GM12865 (cell line): ENCODE measurements around the gene SWAP70.
"Not testable (repeated sequence)": the region's sequence is repeated elsewhere in the genome, so short reads cannot be mapped to it uniquely, and the experiment has no call there.

Experiments
- DNase-seq: peaks from one replicate; pipeline ENCODE4 v3.0.0; 2010; ENCODE audit warnings: low read depth
- H3K4me3 ChIP-seq: 2 replicates; pipeline ENCODE4 v1.5.1; 2011; ENCODE audit warnings: mild to moderate bottlenecking, low read depth, low read length, control low read depth
- TF ChIP-seq, protein P1 (sequence below): IDR thresholded peaks from 2 replicates; pipeline ENCODE4 v1.5.1; 2011; ENCODE audit warnings: low read length, control low read depth, low read depth, inconsistent platforms; ENCODE audit not compliant: insufficient read depth; ENCODE audit errors: missing control alignments

Gene SWAP70

DNA sequence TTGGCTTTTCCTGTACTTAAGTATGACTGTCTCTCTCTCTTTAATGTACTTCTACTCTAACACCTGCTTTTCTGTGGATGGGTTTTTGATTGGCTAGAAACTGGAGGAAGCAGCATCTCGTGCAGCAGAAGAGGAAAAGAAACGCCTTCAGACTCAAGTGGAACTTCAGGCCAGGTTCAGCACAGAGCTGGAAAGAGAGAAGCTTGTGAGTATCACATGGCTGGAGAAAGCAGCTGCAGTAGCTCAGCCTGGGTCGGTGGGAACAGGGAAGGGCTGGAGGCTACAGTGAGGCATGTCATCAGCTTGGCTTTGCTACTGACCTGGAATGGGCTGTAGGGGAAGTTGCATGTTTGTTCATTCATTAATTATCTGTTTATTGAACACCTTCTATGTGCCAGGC is 74.2 kb downstream of the SWAP70 start:
- no peak overlapping the region for H3K4me3 ChIP-seq
- TF ChIP-seq, protein P1, sequence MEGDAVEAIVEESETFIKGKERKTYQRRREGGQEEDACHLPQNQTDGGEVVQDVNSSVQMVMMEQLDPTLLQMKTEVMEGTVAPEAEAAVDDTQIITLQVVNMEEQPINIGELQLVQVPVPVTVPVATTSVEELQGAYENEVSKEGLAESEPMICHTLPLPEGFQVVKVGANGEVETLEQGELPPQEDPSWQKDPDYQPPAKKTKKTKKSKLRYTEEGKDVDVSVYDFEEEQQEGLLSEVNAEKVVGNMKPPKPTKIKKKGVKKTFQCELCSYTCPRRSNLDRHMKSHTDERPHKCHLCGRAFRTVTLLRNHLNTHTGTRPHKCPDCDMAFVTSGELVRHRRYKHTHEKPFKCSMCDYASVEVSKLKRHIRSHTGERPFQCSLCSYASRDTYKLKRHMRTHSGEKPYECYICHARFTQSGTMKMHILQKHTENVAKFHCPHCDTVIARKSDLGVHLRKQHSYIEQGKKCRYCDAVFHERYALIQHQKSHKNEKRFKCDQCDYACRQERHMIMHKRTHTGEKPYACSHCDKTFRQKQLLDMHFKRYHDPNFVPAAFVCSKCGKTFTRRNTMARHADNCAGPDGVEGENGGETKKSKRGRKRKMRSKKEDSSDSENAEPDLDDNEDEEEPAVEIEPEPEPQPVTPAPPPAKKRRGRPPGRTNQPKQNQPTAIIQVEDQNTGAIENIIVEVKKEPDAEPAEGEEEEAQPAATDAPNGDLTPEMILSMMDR: no peak
- no peak for DNase-seq

DNA sequence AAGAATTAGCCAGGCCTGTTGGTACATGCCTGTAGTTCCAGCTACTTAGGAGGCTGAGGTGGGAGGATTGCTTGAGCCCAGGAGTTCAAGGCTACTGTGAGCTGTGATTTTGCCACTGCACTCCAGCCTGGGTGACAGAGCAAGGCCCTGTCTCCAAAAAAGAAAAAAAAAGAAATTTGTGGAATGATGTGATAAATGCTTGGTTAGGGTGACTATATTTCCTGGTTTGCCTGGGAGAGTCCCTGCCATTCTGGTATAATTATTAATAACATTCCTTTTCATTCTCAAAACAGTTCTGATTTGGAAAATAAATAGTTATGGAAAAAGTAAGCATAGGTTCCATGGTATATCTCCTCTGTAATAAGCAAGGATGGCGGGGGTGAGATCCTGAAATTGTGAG is 74.8 kb downstream of the SWAP70 start:
- TF ChIP-seq, protein P1: no peak
- H3K4me3 ChIP-seq: no peak overlapping the region
- no peak for DNase-seq

DNA sequence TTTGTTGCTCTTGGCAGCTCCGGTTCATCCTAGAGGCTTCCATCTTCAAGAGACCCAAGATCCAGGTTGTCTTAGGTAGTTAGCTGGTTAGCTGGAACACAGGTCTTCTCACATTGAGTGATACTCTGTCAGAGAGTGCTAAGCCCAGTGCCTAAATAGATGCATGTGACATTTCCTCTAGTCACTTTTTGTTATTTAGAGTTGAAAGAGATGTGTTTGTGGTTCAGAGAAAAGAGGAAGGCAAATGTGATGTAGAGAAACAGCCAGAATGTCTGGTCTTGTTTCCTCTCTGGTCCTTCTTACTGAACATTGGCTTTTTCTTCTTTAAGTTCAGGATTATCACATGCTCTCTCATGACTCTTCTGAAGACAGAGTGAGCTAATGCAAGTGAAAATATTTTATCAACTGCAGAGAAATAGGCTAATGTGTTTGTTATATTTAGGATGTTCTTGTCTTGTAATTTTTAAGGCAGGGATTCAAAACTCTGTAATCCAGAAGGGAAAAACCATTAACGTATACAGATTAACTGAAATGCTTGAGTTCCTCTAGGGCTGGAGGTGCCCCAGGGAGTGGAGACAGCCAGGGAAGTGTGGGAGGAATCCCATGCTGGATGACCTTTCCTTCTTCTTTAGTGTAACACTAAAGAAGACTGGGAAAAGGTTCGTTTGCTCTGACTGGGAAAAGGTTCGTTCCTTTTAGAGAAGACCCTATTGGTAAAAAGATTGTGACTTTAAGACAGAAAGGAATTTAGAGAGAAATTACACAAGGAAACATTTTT is 75.4 kb downstream of the SWAP70 start:
- no peak overlapping the region for H3K4me3 ChIP-seq
- TF ChIP-seq, protein P1: no peak
- DNase-seq: peak; percentile 63

DNA sequence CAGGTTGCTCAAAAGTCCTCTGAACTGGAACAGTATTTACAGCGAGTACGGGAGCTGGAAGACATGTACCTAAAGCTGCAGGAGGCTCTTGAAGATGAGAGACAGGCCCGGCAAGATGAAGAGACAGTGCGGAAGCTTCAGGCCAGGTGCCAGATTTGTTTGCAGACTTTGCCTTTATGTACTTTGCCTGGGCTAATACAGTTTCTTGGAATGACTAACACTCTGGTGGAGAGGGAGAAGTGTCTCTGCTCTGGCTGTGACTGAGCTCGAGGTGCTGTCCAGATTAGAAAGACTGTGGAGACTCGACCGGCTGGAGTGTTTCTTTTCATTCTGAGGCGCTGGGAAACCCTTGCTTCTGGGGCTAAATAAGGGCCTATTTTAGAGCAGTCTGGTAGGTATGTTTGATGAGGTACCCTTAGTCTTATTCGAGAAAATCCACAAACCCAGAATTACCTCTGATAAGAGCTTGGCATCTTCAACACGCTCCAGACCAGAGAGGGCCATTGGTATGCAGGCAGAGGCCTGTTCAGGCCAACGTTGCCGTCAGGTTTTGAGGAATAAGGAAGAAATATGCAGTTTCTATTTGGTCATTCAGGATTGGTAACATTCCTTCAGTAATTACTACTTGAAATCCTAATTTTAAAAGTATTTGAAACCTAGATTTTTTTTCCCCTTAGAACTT is 76.5 kb downstream of the SWAP70 start:
- no peak overlapping the region for H3K4me3 ChIP-seq
- peak; percentile 60 for DNase-seq
- TF ChIP-seq, protein P1: no peak

DNA sequence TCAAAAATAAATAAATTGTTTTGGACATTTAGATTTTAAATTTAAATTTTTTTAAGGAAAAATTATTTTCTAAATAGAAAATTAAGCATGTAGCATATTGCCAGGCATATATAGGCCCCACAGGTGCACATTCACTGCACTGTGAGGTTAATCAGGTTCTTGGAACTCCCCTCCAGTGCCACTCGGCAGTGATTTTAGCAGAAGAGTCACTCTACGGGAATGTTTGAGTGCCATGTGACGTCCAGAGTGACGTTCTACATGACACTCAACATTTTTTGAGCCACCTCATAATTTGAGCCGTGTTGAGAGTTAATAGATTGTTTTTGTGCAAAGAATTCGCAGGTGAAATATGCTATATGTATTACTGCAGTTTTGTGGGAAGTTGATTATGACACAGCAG is 77.4 kb downstream of the SWAP70 start:
- TF ChIP-seq, protein P1: no peak
- no peak overlapping the region for H3K4me3 ChIP-seq
- no peak for DNase-seq

DNA sequence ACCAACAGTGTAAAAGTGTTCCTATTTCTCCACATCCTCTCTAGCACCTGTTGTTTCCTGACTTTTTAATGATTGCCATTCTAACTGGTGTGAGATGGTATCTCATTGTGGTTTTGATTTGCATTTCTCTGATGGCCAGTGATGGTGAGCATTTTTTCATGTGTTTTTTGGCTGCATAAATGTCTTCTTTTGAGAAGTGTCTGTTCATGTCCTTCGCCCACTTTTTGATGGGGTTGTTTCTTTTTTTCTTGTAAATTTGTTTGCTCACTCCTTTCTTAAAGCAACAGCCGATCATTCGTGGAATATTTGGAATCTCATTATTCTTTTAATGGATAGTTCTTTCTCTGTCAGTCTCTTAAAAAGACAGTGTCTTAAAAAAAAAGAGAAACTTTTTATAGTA is 79.6 kb downstream of the SWAP70 start:
- not testable (repeated sequence) for H3K4me3 ChIP-seq, DNase-seq

DNA sequence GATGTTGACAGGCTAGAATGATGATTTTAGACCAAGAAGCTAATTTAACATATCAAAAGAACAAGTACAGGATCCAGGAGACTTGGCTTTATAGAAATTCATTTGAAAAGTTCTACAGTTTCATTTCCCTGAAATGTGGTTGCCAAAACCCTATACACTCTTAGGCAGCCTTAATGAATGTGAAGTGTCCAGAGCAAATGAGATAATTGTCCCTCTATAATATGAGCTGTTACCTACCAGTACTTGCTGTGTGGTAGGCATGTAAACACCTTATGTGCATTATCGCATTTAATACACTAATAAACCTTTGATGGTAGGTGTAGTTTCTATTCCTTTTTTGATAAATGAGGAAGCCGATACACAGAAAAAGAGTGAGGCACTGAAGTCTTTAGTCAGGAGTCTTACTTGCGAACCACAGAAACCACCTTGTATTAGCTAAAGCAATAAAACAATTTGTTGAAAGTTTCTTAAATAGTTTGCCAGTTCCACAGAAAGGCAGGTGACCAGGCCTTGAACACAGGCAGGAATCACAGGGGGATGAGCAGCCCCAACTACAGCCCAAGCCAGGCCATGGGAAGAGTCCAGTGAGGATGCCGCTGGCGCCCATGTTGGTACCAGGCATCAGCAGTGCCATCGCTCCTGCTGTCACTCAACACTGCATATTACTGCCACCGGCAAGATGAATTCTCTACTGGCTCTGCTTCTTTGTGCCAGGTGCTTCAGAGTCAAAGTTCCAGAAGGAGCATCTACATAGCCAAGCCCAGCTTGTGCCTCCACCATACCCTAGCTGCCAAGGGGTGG is 81.7 kb downstream of the SWAP70 start:
- no peak overlapping the region for H3K4me3 ChIP-seq
- DNase-seq: peak; percentile 63
- TF ChIP-seq, protein P1: no peak
